SIG-M5 treated with dmso at 0.1 percent for 504 hours (cell line): Measurements from ENCODE around the gene TMEM214.

ENCODE experiments used
- DNase-seq: peaks from one replicate; lab custom pipeline; 2025; ENCODE audit not compliant: unreplicated experiment; lab: John Stamatoyannopoulos, UW

Gene TMEM214, protein sequence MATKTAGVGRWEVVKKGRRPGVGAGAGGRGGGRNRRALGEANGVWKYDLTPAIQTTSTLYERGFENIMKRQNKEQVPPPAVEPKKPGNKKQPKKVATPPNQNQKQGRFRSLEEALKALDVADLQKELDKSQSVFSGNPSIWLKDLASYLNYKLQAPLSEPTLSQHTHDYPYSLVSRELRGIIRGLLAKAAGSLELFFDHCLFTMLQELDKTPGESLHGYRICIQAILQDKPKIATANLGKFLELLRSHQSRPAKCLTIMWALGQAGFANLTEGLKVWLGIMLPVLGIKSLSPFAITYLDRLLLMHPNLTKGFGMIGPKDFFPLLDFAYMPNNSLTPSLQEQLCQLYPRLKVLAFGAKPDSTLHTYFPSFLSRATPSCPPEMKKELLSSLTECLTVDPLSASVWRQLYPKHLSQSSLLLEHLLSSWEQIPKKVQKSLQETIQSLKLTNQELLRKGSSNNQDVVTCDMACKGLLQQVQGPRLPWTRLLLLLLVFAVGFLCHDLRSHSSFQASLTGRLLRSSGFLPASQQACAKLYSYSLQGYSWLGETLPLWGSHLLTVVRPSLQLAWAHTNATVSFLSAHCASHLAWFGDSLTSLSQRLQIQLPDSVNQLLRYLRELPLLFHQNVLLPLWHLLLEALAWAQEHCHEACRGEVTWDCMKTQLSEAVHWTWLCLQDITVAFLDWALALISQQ

DNA sequence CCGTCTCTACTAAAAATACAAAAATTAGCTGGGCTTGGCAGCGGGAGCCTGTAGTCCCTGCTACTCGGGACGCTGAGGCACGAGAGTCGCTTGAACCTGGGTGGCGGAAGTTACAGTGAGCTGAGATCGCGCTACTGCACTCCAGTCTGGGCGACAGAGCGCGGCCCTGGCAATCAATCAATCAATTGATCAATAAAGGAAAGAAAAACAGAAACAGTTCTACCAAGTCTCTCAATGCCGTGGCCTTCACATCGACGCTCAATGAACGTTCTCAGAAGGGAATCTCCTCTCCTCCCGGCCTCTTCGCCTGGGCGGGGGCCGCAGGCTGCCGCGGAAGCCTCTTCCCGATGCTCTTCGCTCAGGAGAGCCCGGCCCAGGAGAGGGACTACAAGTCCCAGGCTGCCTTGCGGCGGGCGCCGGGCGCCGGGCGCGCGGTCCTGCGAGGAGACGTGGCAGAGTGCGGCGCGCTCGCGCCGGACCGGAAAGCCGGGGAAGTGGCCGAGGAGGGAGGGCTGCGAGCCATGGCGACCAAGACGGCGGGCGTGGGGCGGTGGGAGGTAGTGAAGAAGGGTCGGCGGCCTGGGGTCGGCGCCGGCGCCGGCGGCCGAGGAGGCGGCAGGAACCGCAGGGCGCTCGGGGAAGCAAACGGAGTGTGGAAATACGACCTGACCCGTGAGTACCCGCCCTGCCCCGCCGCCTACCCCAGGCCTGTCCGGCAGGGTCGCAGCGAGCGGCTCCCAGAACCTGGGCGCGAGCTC, at the start of gene TMEM214:
TMEM214 (plus strand) TSS at position 471 of the 758 bp plus-strand sequence; CDS start at position 522, 51 bp downstream.
- peak; percentile 83 for DNase-seq

DNA sequence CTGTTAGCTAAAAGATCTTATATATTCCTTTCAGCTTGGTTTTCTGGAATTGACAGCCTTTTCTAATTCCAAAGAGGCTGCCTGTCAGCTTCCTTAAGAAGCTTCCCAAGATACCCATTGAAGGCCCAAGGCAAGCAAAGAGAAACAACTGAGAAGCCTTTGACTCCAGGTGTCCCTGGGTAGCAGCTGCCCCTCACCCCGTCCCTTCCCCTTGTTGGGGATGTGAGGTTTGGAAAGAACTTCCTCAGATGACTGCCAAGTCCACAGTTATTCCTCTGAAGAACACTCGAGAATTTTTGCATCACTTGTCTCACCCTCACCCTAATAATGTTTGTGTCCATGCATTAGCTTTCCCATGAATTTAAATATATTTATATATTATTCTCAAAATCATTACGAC, 49.0 kb upstream of the TMEM214 start:
- DNase-seq: no peak

- no peak for DNase-seq
Measured at GRCh38 chr2:26985807-26986206, 47.0 kb upstream of the TMEM214 start.

DNA sequence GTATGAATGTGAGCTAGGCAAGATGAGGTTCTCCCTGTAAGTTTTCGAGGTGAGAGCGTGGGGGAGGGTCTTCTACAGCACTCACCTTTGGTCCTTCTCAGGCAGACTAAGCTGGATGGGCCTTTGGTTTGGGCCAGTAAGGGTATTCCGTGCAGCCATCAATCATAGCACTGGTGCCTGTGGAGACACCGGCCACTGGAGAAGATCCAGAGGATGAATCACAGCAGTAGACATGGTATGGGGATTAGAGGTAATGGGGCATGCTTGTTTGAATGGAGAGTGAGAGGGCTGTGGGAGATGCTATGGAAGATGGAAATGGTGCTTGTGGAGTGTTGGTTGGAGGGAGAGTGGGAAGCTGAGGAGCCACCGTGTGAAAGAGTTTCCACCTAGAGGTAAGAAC, 46.2 kb upstream of the TMEM214 start:
- no peak for DNase-seq

DNA sequence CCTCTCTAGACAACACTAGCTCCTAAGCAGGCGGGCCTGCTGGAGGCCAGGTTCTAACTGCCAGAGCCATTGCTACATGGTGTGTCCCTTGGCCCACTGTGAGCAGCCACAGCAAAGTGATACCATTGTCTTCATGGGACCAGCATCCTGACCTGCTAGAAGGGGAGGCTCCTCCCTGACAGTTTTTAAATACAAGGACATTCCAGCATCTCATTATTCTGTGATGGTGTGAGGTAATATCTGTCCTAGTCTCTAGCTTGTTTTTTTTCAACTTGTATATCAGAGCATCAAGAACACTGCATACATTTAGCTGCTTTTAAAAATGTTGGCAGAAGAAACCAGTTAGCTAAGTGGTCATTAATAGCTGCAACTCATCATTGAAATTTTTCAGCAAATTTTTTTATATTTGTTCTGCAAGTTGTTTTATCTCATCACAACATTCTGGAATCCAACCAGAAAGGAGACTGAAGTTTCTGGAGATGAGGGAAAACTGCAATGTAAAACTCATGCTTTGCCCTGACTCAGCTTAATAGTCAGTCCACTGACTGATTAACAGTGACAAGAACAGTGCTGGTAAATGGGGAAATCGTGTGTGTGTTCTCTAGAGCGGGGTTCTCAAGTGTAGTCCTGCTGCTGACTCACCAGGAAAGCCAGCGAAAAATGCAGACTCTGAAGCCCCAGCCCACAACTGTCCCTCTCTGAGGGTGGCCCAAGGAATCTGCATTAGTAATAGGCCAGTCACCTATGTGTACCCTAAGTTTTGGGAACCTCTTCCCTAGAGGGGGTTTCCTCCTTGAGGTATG, 44.5 kb upstream of the TMEM214 start:
- no peak for DNase-seq

GRCh38 chr2:26989156-26989555, 43.6 kb upstream of the TMEM214 start:
- DNase-seq: no peak

DNA sequence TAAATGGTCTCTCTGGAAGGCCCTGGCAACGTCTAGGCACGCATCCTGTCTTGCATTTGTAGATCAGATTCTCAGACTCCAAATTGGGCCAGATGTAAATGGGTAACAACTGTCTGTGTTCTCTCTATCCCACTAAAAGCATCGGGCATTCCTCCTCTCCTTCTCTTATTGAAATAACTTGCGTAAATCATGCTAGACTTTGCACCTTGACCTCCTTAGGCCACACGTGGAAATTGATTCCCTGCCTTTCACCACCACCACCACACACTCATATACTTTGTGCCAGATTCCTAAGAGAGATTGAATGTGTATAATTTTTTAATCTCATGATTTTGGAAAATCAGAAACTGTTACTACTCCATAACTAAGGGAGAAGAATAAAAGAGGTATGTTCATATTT, 41.0 kb upstream of the TMEM214 start:
- no peak for DNase-seq

DNA sequence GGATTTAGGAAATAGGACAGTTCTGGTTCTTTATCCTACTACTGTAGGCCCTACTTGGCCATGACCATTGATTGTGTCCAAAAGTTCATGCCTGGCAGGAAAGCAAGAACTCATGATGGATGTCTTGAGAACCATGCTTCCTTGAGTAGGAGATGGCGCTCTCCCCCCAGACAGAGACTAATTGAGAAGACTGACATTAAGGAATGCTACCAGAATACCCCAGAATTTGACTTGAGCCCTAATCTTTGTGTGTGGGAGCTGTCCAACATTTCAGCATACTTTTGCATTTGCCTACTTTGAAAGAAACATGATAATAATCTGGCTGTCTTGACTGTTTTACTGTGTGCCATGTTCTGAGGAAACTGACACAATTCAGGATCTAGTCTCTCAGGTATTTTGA, 39.0 kb upstream of the TMEM214 start:
- DNase-seq: no peak

DNA sequence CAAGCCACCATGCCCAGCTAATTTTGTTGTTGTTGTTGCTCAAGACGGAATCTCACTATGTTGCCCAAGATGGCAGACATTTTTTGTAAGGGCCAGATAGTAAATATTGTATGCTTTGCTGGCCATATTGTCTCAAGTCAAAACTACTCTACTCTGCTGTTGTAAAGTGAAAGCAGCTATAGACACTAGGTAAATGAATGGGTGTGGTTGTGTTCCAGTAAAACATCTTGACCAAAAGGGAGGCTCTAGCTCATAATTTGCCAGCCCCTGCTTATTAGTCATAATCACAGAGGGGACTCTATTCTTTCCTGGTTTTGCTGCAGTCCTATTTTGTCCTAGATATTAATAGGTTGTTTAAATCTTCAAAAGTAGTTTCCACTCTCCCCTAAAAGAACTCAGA, 37.8 kb upstream of the TMEM214 start:
- no peak for DNase-seq

DNA sequence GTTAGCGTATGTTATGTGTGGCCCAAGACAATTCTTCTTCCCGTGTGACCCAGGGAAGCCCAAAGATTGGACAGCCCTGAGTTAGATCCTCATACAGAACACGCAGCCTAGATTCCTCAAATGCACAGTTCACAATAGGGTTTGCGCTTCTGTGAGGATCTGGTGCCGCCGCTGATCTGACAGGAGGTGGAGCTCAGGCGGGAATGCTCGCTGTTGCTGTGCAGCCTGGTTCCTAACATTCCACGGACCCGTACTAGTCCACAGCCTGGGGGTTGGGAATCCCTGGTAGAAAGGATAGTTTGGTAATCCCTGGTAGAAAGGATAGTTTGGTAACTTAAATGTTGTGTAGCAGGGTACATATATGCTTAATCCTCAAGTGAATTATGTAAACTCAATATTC, 35.4 kb upstream of the TMEM214 start:
- no peak for DNase-seq

- no peak for DNase-seq
Measured at GRCh38 chr2:26998323-26998722, 34.4 kb upstream of the TMEM214 start.

DNA sequence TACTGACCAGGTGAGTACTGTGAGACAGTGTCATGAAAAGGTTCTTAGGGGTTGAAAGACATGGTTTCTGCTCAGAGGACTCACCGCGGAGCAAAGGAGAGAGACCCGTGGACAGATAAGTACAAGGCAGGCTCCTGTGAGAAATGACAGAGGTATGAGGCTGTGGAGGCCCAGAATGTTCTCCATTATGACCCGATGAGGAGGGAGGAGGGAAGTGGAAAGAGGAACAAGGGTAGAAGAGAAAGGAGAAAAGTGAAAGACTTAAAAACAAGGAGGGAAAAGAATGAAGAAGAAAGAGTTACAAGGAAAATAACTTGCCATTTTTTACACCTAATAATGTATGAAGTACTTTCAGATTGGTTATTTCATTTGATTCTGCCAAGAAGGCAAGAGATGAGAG, 32.5 kb upstream of the TMEM214 start:
- peak; percentile 31 for DNase-seq

DNA sequence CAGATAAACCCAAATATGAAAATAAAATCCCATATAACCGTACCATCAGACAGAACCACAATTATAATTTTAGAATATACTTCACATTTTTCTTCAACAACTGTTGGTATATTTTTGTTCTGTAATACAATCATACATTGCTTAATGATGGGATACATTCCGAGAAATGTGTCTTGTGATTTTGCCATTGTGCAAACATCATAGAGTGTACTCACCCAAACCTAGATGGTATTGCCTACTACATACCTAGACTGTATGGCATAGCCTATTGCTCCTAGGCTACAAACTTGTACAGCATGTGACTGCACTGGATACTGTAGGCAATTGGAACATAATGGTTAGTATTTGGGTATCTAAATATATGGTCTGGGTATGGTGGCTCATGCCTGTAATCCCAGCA, 31.8 kb upstream of the TMEM214 start:
- no peak for DNase-seq

DNA sequence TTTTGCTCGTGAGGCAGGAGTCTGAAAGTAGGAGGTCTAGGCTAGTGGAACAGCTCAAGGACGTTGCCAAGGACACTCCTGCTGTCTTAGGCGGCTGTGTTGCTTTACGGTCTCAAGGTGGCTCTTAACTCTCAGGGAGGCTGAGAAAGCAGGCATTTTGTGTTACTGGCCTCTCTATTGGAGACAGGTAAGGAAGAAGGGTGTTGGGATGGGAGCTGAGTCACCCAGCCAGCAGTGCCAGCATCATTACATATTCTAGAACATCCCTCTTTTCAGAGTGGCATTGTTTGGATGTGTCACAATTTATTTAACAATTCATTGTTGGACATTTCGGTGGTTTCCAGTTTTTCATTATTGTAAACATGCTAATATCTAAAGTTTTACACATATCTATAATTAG, 30.8 kb upstream of the TMEM214 start:
- no peak for DNase-seq

GRCh38 chr2:27003007-27003406, 29.8 kb upstream of the TMEM214 start:
- no peak for DNase-seq

DNA sequence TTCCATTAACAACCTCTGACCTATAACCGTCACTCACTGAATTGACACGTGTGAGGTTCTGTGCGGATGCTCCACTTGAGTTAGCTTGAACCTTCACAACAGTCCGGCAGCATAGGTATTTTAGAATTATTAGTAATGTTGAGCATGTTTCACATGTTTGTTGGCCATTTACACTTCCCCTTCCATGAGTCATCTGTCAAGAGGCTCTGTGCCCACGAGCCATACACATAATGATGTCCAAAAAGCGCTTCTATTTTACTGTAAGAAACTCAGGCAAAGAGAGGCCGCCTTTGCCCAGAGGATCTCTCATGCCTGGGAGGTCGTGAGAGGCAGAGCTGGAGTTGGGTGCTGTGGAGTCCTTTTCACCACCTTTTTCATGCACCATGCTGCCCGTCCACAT, 28.9 kb upstream of the TMEM214 start:
- no peak for DNase-seq

- DNase-seq: no peak
Measured at GRCh38 chr2:27006602-27007415, 26.0 kb upstream of the TMEM214 start.

DNA sequence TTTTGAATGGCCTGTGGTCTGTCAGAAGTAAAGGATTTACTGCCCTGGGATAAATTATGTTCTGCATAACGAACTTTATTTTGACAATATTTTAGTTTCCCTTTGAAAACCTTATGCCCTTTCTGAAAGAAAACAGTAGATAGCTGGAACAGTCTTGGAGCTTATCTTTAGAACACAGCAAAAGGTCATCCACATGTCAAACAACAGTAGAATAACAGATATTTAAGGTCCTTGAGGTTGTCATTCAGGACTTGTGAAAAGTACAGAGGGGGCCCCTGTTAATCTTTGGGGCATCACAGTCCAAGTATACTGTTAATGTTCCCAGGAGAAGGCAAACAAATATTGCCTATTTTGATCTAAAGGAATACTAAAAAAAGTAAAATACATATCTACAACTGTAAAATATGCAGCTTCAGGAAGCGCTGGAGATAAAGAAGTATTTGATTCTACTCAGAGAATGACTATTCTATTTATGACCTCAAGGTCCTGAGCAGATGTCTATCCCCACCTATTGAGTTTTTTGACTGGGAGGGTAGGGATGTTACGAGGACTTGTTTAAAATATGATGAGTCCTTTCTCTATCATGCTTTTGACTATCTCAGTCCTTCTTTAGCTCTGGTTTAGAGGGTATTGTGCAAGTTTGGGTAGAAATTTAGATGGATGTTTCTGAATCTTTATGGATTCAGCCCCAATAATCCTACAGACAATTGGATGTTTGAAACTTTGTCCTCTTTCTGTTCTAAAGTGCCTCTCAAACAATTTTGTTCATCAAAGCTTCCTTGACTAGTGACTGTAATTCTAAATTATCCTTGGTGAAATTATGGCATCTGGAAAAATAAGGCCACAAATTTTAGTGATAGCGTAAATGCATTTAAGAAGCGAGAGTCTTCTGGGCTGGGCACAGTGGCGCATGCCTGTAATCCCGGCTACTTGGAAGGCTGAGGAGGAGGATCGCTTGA, 25.1 kb upstream of the TMEM214 start:
- no peak for DNase-seq

DNA sequence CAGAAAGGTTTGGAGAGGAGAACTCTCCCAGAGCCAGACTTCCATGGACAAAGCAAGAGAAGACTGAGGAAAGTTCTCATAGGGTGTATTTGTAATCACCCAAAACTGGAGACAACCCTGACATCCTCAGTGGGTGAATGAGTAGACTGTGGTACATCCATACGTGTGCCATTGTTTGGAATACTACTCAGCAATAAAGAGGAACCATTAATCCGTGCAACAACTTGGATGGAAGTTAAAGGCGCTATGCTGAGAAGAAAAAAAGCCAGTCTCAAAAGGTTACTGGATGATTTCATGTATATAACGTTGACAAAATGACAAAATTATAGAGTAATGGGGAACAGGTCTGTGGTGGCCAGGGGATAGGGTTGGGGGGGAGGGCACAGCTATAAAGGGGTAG, 24.1 kb upstream of the TMEM214 start:
- DNase-seq: no peak
